DOHH2 (cell line): Measurements from ENCODE around the gene CKB.
A peak's percentile ranks its signal among the peaks of the same experiment; 100 is the strongest.

Source experiments
- H3F3A ChIP-seq: fragments of 200-600 bp; sonication (generic), shearing (Covaris generic); 2 replicates; pipeline ENCODE4 v1.6.0; 2016; ENCODE audit warnings: antibody characterized with exemption, mild to moderate bottlenecking; ENCODE audit not compliant: control insufficient read depth, insufficient read depth
- H3K27ac ChIP-seq: fragments of 200-600 bp; sonication (generic); 2 replicates; pipeline ENCODE4 v1.5.1; 2014; ENCODE audit warnings: low read depth, mild to moderate bottlenecking, low read length, moderate library complexity
- H3K27me3 ChIP-seq: fragments of 200-600 bp; sonication (generic); 2 replicates; pipeline ENCODE4 v1.6.1; 2014; ENCODE audit warnings: mild to moderate bottlenecking, low read length, mixed read lengths; ENCODE audit not compliant: control insufficient read depth
- H3K36me3 ChIP-seq: fragments of 200-600 bp; sonication (generic); 2 replicates; pipeline ENCODE4 v1.6.1; 2014; ENCODE audit warnings: mild to moderate bottlenecking, low read length, moderate library complexity, mixed read lengths; ENCODE audit not compliant: control insufficient read depth
- H3K4me1 ChIP-seq: fragments of 200-600 bp; sonication (generic); 2 replicates; pipeline ENCODE4 v1.6.1; 2014; ENCODE audit warnings: mild to moderate bottlenecking, low read length, mixed read lengths; ENCODE audit not compliant: control insufficient read depth
- H3K4me2 ChIP-seq: fragments of 200-600 bp; sonication (generic); 2 replicates; pipeline ENCODE4 v1.6.0; 2014; ENCODE audit warnings: mild to moderate bottlenecking, low read length, moderate library complexity
- H3K4me3 ChIP-seq: fragments of 200-600 bp; sonication (generic); 2 replicates; pipeline ENCODE4 v1.5.1; 2014; ENCODE audit warnings: mild to moderate bottlenecking, low read length, mixed read lengths
- H3K79me2 ChIP-seq: fragments of 200-600 bp; sonication (generic); 2 replicates; pipeline ENCODE4 v1.6.1; 2014; ENCODE audit warnings: mild to moderate bottlenecking, low read length, mixed read lengths; ENCODE audit not compliant: control insufficient read depth
- H3K9me2 ChIP-seq: fragments of 200-600 bp; sonication (generic); replicated peaks from 2 replicates; pipeline ENCODE4 v1.6.1; 2014; ENCODE audit warnings: mild to moderate bottlenecking, low read length, mixed read lengths; ENCODE audit not compliant: control insufficient read depth
- H3K9me3 ChIP-seq: fragments of 200-600 bp; sonication (generic); 2 replicates; pipeline ENCODE4 v1.6.1; 2014; ENCODE audit warnings: antibody characterized with exemption, low read length, mixed read lengths; ENCODE audit not compliant: control insufficient read depth, insufficient read depth
- H4K20me1 ChIP-seq: fragments of 200-600 bp; sonication (generic); 2 replicates; pipeline ENCODE4 v1.6.0; 2014; ENCODE audit warnings: low read depth, mild to moderate bottlenecking, antibody characterized with exemption, low read length, moderate library complexity; ENCODE audit not compliant: control insufficient read depth, insufficient read depth
- EZH2phosphoT487 ChIP-seq: fragments of 200-600 bp; sonication (generic); IDR thresholded peaks from 2 replicates; pipeline ENCODE4 v1.6.1; 2017; ENCODE audit warnings: borderline replicate concordance, mild to moderate bottlenecking, antibody characterized with exemption, low read length, moderate library complexity, mixed read lengths
- TF ChIP-seq, protein P1 (sequence below): fragments of 200-600 bp; sonication (generic); IDR thresholded peaks from one replicate; pipeline ENCODE4 v1.5.1; 2014; ENCODE audit warnings: antibody characterized with exemption, mild to moderate bottlenecking, low read depth, low read length; ENCODE audit not compliant: poor library complexity, severe bottlenecking

Gene CKB

DNA sequence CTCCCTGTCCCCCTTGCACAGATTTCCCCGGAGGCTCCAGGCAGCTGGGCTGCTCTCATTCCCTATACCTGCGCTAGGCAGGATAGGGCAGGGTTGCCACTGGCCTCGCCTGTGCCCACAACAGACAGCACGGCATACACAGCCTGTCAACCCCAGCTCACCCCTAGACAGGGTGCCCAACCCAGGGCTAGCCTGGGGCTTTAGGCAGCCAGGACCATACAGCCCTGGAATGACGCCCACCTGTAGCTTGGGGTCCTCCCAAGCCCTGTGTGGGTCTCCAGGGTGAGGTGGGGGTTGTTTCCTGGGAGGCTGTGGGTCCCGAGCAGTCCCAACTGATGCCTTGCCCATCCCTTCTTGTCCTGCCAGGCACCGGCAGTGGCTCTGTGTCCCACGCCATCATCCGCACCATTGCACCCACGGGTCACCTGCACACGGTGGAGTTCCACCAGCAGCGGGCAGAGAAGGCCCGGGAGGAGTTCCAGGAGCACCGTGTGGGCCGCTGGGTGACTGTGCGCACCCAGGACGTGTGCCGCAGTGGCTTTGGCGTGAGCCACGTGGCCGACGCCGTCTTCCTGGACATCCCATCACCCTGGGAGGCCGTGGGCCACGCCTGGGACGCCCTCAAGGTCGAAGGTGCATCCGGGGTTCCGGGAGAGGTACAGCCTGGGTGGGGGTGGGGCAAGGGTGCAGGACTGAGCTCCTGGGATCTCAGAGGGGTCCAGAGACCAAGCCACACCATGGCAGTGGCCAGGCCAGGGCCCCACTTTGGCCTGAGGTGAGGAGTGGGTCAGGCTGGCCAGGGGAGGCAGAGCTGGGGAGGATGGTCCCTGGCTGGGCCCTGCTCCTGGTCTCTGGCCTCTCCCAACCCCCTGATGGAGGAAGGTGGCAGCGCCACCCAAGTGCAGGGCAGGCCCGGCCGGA lies 9.8 kb upstream of the CKB start:
- Histone ChIP-seq H4K20me1 (no peaks in the 10 kb centered on the region), H3K4me2 (no peak overlapping the region), H3K9me3 (no peaks in the 10 kb centered on the region), H3K27ac (no peak overlapping the region), H3K36me3 (peaks cover 30% of the 10 kb centered on the region), H3F3A (no peaks in the 10 kb centered on the region), H3K4me3 (no peak overlapping the region), H3K4me1 (peaks cover 28% of the 10 kb centered on the region), H3K9me2 (no peaks in the 10 kb centered on the region), H3K79me2 (peaks cover 41% of the 10 kb centered on the region), H3K27me3 (no peaks in the 10 kb centered on the region)
- TF ChIP-seq, protein P1, sequence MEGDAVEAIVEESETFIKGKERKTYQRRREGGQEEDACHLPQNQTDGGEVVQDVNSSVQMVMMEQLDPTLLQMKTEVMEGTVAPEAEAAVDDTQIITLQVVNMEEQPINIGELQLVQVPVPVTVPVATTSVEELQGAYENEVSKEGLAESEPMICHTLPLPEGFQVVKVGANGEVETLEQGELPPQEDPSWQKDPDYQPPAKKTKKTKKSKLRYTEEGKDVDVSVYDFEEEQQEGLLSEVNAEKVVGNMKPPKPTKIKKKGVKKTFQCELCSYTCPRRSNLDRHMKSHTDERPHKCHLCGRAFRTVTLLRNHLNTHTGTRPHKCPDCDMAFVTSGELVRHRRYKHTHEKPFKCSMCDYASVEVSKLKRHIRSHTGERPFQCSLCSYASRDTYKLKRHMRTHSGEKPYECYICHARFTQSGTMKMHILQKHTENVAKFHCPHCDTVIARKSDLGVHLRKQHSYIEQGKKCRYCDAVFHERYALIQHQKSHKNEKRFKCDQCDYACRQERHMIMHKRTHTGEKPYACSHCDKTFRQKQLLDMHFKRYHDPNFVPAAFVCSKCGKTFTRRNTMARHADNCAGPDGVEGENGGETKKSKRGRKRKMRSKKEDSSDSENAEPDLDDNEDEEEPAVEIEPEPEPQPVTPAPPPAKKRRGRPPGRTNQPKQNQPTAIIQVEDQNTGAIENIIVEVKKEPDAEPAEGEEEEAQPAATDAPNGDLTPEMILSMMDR: no peak
- no peak for TF ChIP-seq EZH2phosphoT487

DNA sequence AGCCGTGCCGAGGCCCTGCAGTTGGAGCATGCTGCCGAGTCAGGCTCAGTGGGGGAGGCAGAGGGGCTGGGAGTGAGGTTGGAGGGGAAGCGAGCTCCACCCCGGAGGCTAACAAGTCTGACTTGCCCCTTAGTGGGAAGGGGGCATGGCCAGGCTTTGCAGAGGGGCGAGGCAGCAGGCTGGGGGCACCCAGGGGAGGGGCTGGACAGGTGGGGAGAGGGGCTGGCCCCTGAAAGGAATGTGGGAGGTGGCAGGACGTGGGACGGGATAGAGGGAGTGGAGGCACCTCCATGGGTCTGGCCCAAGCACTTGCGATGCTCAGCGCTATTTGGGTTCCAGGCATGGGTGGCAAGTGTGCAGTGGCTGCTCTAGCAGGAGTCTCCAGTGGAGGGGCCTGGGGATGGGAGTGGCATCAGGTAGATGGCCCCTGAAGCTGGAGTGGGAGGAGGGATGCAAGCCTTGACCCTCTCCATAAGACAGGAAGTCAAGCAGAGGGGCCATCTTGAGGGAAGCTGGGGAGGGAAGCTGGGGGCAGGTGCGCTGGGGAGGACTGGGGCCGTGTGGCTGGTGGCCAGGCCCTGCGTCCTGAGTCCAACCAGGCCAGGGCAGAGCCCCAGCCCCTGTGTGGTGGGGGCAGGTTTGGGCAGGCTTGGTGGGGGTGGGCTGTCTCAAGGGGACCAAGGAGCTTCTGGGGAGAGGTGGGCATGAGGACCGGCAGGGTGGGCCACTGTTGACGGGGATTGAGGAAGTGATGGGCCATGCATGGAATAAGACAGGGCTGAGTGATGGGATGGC lies 9.0 kb upstream of the CKB start:
- H3F3A ChIP-seq: no peaks in the 10 kb centered on the region
- H3K27me3 ChIP-seq: no peaks in the 10 kb centered on the region
- no peak overlapping the region for H3K4me3 ChIP-seq
- peaks cover 30% of the 10 kb centered on the region for H3K36me3 ChIP-seq
- H3K79me2 ChIP-seq: peaks cover 41% of the 10 kb centered on the region
- TF ChIP-seq EZH2phosphoT487: no peak
- TF ChIP-seq, protein P1: no peak
- H3K9me3 ChIP-seq: no peaks in the 10 kb centered on the region
- H3K9me2 ChIP-seq: no peaks in the 10 kb centered on the region
- no peaks in the 10 kb centered on the region for H4K20me1 ChIP-seq
- H3K4me2 ChIP-seq: peak overlapping the region; percentile 92; the same call in 1 of the 2 replicates
- H3K27ac ChIP-seq: no peak overlapping the region
- peaks cover 32% of the 10 kb centered on the region for H3K4me1 ChIP-seq

DNA sequence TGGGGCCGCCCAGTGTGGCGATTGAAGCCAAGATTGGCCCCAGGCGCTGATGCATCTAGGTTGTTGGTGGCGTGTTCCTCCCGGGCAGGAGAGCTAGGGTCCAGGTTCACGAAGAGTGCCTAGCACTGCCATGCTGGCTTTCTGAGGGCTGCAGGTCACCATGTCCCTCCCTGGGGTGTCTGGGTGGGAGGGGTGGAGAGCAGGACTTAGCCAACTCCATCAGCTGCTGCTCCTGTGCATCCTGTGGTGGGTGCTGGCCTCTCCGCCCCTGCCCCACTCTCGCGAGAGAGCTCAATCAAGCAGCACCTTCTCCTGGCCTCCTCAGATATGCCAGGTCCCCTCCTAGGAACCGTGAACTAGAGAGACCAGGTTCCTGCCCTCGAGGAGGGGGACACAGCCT lies 8.2 kb upstream of the CKB start:
- H3K79me2 ChIP-seq: peaks cover 41% of the 10 kb centered on the region
- no peaks in the 10 kb centered on the region for H3F3A ChIP-seq
- no peak overlapping the region for H3K27ac ChIP-seq
- peak overlapping the region; percentile 88; the same call in 1 of the 2 replicates for H3K4me3 ChIP-seq
- peaks cover 30% of the 10 kb centered on the region for H3K36me3 ChIP-seq
- H3K9me3 ChIP-seq: no peaks in the 10 kb centered on the region
- no peaks in the 10 kb centered on the region for H3K9me2 ChIP-seq
- no peak for TF ChIP-seq EZH2phosphoT487
- TF ChIP-seq, protein P1: no peak
- H3K27me3 ChIP-seq: no peaks in the 10 kb centered on the region
- peak overlapping the region; percentile 92 for H3K4me2 ChIP-seq
- peaks cover 32% of the 10 kb centered on the region for H3K4me1 ChIP-seq
- H4K20me1 ChIP-seq: no peaks in the 10 kb centered on the region
